ENCODE results near the gene CASZ1. TPM values are rescaled to one million over a fixed set of nuclear protein-coding genes. Genes with fewer than 3 reads are reported as not detected.

CASZ1 gene
- total RNA-seq, 1 donor from 2014 or later = 4.0 TPM

DNA sequence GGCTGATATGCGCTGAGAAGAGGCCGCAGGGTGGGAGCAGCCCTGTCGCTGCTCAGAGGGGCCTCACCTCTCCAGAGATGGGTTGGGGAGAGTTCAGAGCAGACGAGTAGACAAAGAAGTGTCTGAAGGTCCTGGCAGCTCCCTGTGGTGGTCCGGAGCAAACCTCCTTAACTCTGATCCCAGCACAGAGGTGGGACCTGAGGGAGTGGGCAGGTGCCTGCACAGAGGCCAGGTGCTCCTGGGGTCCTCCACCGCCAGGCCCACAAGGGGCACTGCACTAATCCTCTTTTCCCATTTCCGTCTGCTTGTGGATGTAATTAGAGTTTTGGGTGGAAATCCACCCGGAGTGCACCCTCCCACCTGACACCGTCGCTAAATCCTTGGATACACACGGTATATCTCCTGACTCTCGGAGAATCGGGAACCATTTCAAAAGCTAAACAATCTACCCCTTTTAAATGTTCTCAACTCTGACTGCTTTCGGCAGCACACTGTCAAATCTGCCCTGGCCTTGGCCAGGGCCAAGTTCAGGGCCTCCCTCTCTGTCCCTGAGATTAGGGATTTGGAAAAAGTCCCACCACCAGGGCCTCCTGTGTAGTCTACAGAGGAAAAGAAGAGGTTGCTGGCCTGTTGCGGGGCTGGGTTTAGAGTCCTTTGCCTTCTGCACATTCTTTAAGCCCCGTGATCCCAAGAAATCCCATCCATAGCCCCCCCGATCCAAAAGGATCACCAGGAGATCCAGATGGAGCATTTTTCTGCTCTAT, 22.4 kb downstream of the CASZ1 start:
- no peak overlapping the region for H3K4me3 Mint-ChIP-seq (ENCODE audit: unreplicated experiment)
- FAIRE-seq (no peak), DNase-seq (ENCODE audit: low read depth) (no peak)
- no peaks in the 10 kb centered on the region for H3K79me2 ChIP-seq (ENCODE audit: insufficient read depth, low read length)
- peaks cover 18% of the 10 kb centered on the region for H3K27me3 ChIP-seq (ENCODE audit: insufficient read depth, low read length)
- no peak overlapping the region for H3K27ac Mint-ChIP-seq (ENCODE audit: unreplicated experiment)
- H3K36me3 ChIP-seq (ENCODE audit: insufficient read depth, low read length) = no peaks in the 10 kb centered on the region
- H3K4me1 Mint-ChIP-seq (ENCODE audit: low read depth, unreplicated experiment) = no peaks in the 10 kb centered on the region
- H3K27ac ChIP-seq (ENCODE audit: low read depth, low read length) = no peak overlapping the region
- H4K20me1 ChIP-seq (ENCODE audit: insufficient read depth, low read length) = no peaks in the 10 kb centered on the region
- no peak overlapping the region for H3K9ac ChIP-seq (ENCODE audit: low read length)
- no peaks in the 10 kb centered on the region for H3K36me3 Mint-ChIP-seq (ENCODE audit: low read depth, unreplicated experiment)
- H3K4me2 ChIP-seq (ENCODE audit: low read length) = no peak overlapping the region
- H2AFZ ChIP-seq (ENCODE audit: low read depth, low read length) = no peak overlapping the region
- H3K27me3 Mint-ChIP-seq (ENCODE audit: low read depth, unreplicated experiment) = peaks cover 43% of the 10 kb centered on the region
- H3K4me3 ChIP-seq (ENCODE audit: insufficient read depth, low read depth, low read length) = no peak overlapping the region
- no peaks in the 10 kb centered on the region for H3K9me3 ChIP-seq (ENCODE audit: insufficient read depth, low read depth, low read length)
- no peaks in the 10 kb centered on the region for H3K9me3 Mint-ChIP-seq (ENCODE audit: unreplicated experiment)
- H3K4me1 ChIP-seq (ENCODE audit: insufficient read depth, low read length) = peaks cover 3% of the 10 kb centered on the region
- TF ChIP-seq EZH2 (IDR thresholded peaks at IDR 0.05; ENCODE audit: insufficient read depth, low read length) = no peak
- TF ChIP-seq, protein P1, sequence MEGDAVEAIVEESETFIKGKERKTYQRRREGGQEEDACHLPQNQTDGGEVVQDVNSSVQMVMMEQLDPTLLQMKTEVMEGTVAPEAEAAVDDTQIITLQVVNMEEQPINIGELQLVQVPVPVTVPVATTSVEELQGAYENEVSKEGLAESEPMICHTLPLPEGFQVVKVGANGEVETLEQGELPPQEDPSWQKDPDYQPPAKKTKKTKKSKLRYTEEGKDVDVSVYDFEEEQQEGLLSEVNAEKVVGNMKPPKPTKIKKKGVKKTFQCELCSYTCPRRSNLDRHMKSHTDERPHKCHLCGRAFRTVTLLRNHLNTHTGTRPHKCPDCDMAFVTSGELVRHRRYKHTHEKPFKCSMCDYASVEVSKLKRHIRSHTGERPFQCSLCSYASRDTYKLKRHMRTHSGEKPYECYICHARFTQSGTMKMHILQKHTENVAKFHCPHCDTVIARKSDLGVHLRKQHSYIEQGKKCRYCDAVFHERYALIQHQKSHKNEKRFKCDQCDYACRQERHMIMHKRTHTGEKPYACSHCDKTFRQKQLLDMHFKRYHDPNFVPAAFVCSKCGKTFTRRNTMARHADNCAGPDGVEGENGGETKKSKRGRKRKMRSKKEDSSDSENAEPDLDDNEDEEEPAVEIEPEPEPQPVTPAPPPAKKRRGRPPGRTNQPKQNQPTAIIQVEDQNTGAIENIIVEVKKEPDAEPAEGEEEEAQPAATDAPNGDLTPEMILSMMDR (IDR thresholded peaks at IDR 0.05; ENCODE audit: insufficient read depth, low read depth, low read length) = no peak

DNA sequence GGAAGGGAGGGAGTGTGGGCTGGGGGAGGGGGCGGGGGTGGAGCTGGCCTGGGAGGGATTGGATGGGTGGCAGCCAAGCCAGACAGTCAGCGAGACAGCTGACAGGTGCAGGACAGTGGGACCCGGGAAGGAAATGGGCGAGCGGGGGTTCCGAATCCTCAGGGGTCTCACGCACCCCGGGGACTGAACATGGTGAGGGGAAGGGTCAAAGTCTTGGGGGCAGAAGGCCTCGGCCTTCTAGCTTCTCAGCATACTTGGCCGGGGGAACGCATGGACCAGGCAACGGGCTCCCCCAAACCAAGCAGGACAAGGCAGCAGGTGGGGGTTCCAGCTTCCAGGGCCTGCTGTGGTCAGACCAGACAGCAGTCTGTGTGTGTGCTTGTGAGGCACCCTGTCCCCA, 23.1 kb downstream of the CASZ1 start:
- Histone ChIP-seq H4K20me1 (ENCODE audit: insufficient read depth, low read length) (no peaks in the 10 kb centered on the region), H3K4me1 (ENCODE audit: insufficient read depth, low read length) (no peaks in the 10 kb centered on the region), H3K36me3 (ENCODE audit: insufficient read depth, low read length) (no peaks in the 10 kb centered on the region), H3K27me3 (ENCODE audit: insufficient read depth, low read length) (peaks cover 18% of the 10 kb centered on the region), H3K27ac (ENCODE audit: low read depth, low read length) (no peak overlapping the region), H3K9ac (ENCODE audit: low read length) (no peak overlapping the region), H2AFZ (ENCODE audit: low read depth, low read length) (no peak overlapping the region), H3K9me3 (ENCODE audit: insufficient read depth, low read depth, low read length) (no peaks in the 10 kb centered on the region), H3K4me2 (ENCODE audit: low read length) (no peak overlapping the region), H3K79me2 (ENCODE audit: insufficient read depth, low read length) (no peaks in the 10 kb centered on the region), H3K4me3 (ENCODE audit: insufficient read depth, low read depth, low read length) (no peak overlapping the region)
- FAIRE-seq (no peak), DNase-seq (ENCODE audit: low read depth) (no peak)
- H3K27me3 Mint-ChIP-seq (ENCODE audit: low read depth, unreplicated experiment) = peaks cover 44% of the 10 kb centered on the region
- H3K4me1 Mint-ChIP-seq (ENCODE audit: low read depth, unreplicated experiment) = no peaks in the 10 kb centered on the region
- H3K36me3 Mint-ChIP-seq (ENCODE audit: low read depth, unreplicated experiment) = no peaks in the 10 kb centered on the region
- TF ChIP-seq EZH2 (IDR thresholded peaks at IDR 0.05; ENCODE audit: insufficient read depth, low read length) = no peak
- TF ChIP-seq, protein P1 (IDR thresholded peaks at IDR 0.05; ENCODE audit: insufficient read depth, low read depth, low read length) = no peak
- no peak overlapping the region for H3K4me3 Mint-ChIP-seq (ENCODE audit: unreplicated experiment)
- H3K9me3 Mint-ChIP-seq (ENCODE audit: unreplicated experiment) = no peaks in the 10 kb centered on the region
- H3K27ac Mint-ChIP-seq (ENCODE audit: unreplicated experiment) = no peak overlapping the region

DNA sequence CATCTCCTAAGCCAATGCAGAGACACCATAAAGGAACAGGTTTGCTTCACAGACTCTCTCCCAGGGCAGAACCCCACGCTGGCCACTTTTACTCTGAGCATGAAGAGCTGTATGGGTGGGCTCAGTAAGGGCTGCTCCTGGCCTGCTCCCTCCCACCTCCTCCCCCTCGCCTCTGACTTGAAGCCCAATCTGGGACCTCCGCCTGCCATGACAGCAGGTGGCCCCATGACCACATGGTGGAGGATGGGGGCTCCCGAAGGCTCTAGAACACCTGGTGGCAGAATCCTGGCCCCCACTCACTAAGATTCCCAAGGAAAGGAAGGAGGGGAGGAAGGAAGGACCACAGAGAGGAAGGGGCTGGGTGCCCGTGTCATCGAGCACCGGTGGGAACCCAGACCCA, 23.7 kb downstream of the CASZ1 start:
- H4K20me1 ChIP-seq (ENCODE audit: insufficient read depth, low read length) = no peaks in the 10 kb centered on the region
- H2AFZ ChIP-seq (ENCODE audit: low read depth, low read length) = no peak overlapping the region
- Mint-ChIP-seq H3K27me3 (ENCODE audit: low read depth, unreplicated experiment) (peaks cover 44% of the 10 kb centered on the region), H3K4me3 (ENCODE audit: unreplicated experiment) (no peak overlapping the region), H3K9me3 (ENCODE audit: unreplicated experiment) (no peaks in the 10 kb centered on the region), H3K36me3 (ENCODE audit: low read depth, unreplicated experiment) (no peaks in the 10 kb centered on the region), H3K4me1 (ENCODE audit: low read depth, unreplicated experiment) (no peaks in the 10 kb centered on the region), H3K27ac (ENCODE audit: unreplicated experiment) (no peak overlapping the region)
- no peaks in the 10 kb centered on the region for H3K9me3 ChIP-seq (ENCODE audit: insufficient read depth, low read depth, low read length)
- H3K4me1 ChIP-seq (ENCODE audit: insufficient read depth, low read length) = no peaks in the 10 kb centered on the region
- H3K27ac ChIP-seq (ENCODE audit: low read depth, low read length) = no peak overlapping the region
- H3K4me3 ChIP-seq (ENCODE audit: insufficient read depth, low read depth, low read length) = no peak overlapping the region
- H3K79me2 ChIP-seq (ENCODE audit: insufficient read depth, low read length) = no peaks in the 10 kb centered on the region
- H3K9ac ChIP-seq (ENCODE audit: low read length) = no peak overlapping the region
- peaks cover 18% of the 10 kb centered on the region for H3K27me3 ChIP-seq (ENCODE audit: insufficient read depth, low read length)
- FAIRE-seq (no peak), DNase-seq (ENCODE audit: low read depth) (no peak)
- no peaks in the 10 kb centered on the region for H3K36me3 ChIP-seq (ENCODE audit: insufficient read depth, low read length)
- no peak overlapping the region for H3K4me2 ChIP-seq (ENCODE audit: low read length)
- TF ChIP-seq, protein P1 (IDR thresholded peaks at IDR 0.05; ENCODE audit: insufficient read depth, low read depth, low read length) = no peak
- TF ChIP-seq EZH2 (IDR thresholded peaks at IDR 0.05; ENCODE audit: insufficient read depth, low read length) = no peak
